HG03442 (cell line): ENCODE data around the gene GPR78.

Experiments
- ATAC-seq: cut with Tn5 transposase; IDR thresholded peaks from one replicate; pipeline ENCODE4 v1.9.1; 2021; ENCODE audit warnings: mild to moderate bottlenecking, moderate library complexity; ENCODE audit not compliant: unreplicated experiment

GPR78 gene

GRCh38 chr4:8580321-8581093 lies at the start of gene GPR78:
TSS of gene GPR78 (plus strand) at chr4:8580392. CDS start at chr4:8580983, 591 bp downstream.
- ATAC-seq = no peak

- ATAC-seq = no peak
Measured at GRCh38 chr4:8532245-8532781, 47.9 kb upstream of the GPR78 start.

GRCh38 chr4:8533274-8533865 lies 46.8 kb upstream of the GPR78 start:
- no peak for ATAC-seq

GRCh38 chr4:8534129-8534528 lies 46.1 kb upstream of the GPR78 start:
- peak; percentile 73 for ATAC-seq

- ATAC-seq = no peak
Measured at GRCh38 chr4:8534611-8535010, 45.6 kb upstream of the GPR78 start.

- ATAC-seq = no peak
Measured at GRCh38 chr4:8536467-8536866, 43.7 kb upstream of the GPR78 start.

GRCh38 chr4:8537041-8537461 lies 43.1 kb upstream of the GPR78 start:
- peak; percentile 35 for ATAC-seq

GRCh38 chr4:8538076-8538702 lies 42.0 kb upstream of the GPR78 start:
- ATAC-seq = no peak

GRCh38 chr4:8538703-8539567 lies 41.3 kb upstream of the GPR78 start:
- ATAC-seq = no peak

- ATAC-seq = peak; percentile 28
Measured at GRCh38 chr4:8539661-8540060, 40.5 kb upstream of the GPR78 start.

- ATAC-seq = peak; percentile 64
Measured at GRCh38 chr4:8540072-8540471, 40.1 kb upstream of the GPR78 start.

GRCh38 chr4:8540586-8540985 lies 39.6 kb upstream of the GPR78 start:
- no peak for ATAC-seq

GRCh38 chr4:8540991-8541390 lies 39.2 kb upstream of the GPR78 start:
- no peak for ATAC-seq

- no peak for ATAC-seq
Measured at GRCh38 chr4:8541981-8542715, 38.0 kb upstream of the GPR78 start.

- ATAC-seq = no peak
Measured at GRCh38 chr4:8542776-8543525, 37.2 kb upstream of the GPR78 start.

- no peak for ATAC-seq
Measured at GRCh38 chr4:8543623-8544022, 36.6 kb upstream of the GPR78 start.

- no peak for ATAC-seq
Measured at GRCh38 chr4:8544282-8544681, 35.9 kb upstream of the GPR78 start.

GRCh38 chr4:8544741-8545438 lies 35.3 kb upstream of the GPR78 start:
- no peak for ATAC-seq

- ATAC-seq = no peak
Measured at GRCh38 chr4:8545439-8545765, 34.8 kb upstream of the GPR78 start.
